Fibroblast of skin of abdomen (primary cell): ENCODE data around the gene MAPRE2.
A peak's percentile ranks its signal among the peaks of the same experiment; 100 is the strongest.

Experiments used
- DNase-seq: peaks from one replicate; pipeline ENCODE4 v3.0.0-alpha.2; 2013

Gene MAPRE2

DNA sequence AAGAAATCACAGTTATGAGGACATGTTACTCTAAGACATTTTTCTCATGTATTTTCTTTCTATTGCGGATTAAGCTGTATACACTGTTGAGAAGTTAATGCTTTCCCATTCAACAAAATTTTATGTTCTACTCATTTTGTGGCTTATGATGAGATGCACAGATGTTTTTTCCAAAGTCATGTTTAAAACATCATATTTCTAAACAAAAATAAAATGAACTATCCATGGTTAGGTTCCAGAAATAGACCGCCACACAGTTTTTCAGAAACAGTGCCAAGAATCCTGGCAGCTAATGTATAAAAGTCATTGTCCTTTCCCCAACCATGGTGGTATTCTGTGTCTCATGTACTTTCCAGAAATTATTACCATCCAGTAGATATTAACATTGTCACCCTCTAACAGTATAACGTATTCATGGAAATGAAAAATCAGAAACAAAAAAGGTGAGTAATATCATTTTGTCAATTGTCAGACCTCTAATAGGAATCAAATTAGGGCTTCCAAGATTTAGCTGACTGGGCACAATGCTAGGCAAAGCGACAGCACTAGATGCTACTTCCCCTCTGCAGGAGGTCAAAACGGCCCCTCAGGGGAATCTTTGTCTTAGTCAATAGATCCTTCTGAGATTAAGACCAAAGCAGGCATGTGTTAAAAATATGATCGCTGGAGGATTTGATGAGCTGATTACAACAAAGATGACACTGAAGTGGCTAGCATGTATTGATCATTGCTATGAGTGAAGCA, 145.2 kb downstream of the MAPRE2 start:
- no peak for DNase-seq

GRCh38 chr18:35189510-35189909, 148.3 kb downstream of the MAPRE2 start:
- DNase-seq: peak; percentile 17

DNA sequence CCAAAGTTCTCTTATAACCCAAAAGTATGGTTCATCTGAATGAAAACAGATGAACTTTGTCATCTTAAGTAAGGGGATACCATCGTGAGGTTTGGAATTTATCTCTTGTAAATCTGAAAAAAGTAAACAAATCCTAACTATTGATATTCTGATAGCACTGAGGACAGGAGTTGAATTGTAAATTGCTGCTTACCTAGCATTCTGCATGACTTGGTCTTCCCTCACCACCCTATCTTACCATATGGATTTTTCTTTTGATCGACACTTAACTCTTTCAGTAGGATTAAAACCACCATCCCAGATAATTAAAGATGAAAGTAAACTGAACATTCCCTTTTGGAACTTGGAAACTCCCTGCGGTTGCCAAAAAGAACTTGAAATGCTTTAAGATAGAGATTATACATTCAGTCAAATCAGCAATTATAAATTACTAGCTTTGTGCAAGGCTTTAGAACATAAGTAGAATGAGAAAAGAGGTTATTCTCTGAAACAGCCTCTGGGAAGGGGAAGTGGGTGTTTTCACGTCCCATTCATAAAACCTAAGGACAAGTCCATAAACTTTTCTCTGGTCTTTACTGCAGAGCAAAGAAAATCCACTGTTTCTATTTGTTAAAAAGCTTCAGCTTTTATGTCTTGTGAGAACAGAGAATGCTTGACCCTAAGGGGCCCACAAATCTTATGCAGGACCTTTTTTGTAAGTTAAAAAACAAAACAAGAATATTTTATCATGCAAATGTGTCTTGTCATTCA, 149.9 kb downstream of the MAPRE2 start:
- DNase-seq: no peak

GRCh38 chr18:35191698-35192025, 150.4 kb downstream of the MAPRE2 start:
- DNase-seq: no peak

GRCh38 chr18:35192415-35192814, 151.2 kb downstream of the MAPRE2 start:
- DNase-seq: no peak
